NCI-H1436 treated with DMSO at 0.1 percent for 48 hours (cell line): ENCODE measurements around the gene SIPA1L2.

Source experiments
- DNase-seq: peaks from one replicate; lab custom pipeline; 2025; lab: John Stamatoyannopoulos, UW

Gene SIPA1L2

DNA sequence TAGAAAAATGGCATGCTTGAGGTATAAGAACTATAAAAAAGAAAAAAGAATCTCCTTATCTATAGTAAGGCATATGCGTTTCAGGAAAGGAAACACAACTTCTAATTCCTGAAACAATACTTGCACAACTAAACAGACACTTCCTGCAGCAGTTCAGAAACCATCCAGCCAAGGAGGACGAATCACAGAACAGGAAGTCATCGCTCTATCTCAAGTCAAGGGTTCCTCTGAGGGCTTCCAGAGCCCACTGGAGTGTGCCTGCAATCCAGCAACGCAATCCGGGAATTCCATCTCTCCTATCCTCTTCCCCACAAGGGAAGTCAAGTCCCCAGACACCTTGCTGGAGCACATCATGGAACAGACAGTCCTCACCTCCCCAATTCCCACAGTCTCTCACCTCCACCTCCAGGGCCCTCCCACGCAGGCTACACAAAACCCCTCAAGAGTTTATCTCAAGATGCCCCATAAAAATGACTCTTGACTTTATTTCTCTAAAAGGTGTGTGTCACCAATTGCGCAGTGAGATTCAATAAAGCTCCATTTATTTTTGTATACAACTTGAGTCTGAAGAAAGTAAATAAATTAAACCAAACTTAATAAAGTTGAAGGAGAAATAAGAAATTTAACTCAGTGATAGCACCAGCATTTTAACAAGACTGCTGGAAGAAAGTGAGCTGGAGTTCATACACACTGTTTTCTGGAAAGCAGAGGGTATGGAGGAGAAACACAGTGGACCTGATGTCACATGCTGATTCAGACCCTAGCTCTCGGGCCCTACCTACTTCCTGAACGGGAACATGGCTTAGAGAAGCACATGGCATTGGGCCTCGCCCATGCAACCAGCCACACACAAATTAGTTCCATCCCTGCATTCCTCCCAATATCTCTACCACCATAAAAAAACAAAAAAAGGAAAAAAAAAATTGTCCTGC, 39.9 kb downstream of the SIPA1L2 start:
- DNase-seq = no peak

DNA sequence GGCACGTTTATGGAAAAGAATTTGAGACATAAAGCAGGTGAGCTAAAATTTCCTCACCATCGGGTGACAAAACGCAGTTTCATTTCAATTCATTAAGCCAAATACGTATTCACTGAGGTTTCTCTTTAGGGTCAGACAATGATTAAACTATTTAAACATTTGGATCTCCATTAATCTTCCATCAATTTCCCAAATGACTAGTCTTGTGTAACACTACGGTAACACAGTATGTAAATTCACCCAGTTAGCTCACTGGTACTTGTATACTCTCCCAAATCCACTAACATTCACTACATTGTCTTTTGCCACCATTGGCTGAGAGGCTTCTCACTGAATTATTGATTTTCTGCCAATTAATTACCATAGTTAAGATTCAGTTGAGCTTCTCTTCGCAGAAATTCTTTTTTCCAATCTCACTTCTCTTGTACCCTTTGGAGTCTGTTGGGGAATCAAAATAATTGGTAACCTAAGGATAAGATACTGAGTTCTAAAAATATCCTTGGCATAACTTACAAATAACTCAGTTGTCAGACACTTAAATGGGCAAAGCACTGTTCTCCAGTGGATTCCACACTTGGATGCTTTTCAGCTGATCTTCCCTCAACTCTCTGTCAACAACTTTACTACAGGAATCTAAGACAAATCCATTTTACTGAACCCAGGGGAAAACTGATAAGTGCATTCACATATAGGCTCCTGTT, 40.7 kb downstream of the SIPA1L2 start:
- DNase-seq = no peak

DNA sequence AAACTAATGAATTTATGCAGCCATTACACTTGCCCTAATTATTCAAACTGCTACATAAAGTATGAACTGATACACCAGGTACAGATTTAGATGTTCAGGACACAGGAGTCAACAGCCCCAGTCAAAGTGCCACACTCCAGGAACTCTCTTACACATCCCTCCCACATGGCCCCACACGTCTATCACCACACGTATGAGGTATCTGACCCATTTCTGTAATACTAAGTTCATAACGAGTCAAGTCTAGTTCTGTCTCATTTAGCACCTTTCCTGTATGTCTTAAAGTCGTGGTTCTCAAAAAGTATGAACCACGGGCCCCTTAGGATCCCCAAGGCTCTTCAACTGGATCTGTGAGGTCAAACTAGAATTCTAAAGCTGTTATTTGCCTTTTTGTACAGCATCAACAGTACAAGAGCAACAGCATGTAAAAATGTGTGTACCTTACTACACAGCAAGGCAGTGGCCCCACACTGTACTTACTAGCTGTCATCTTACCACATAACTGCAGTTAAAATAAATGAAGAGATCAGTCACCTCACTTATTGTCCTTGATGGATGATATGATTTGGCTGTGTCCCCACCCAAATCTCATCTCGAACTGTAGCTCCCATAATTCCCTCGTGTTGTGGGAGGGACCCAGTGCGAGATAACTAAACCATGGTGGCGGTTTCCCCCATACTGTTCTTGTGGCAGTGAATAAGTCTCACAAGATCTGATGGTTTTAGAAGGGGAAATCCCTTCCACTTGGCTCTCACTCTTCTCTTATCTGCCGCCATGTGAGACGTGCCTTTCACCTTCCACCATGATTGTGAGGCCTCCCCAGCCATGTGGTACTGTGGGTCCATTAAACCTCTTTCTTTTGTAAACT, 42.6 kb downstream of the SIPA1L2 start:
- DNase-seq = no peak

DNA sequence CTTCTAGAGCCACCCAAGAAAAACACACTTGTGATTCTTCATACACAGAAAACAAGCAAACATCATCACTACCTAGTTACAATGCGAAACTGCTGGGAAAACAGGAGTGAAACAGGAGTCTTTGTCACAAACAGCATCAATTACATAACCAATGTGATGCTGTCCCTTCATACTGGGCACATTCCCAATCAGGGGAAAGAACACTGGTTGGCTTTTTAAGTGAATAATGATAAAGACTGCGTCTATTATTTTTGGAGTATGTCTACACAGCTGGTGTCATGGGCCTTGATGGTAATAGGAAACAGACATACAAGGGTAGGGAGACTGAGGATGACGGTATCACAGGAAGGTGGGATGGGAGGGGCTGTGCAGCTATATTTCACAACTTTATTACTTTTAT, 43.3 kb downstream of the SIPA1L2 start:
- DNase-seq = peak; percentile 68

DNA sequence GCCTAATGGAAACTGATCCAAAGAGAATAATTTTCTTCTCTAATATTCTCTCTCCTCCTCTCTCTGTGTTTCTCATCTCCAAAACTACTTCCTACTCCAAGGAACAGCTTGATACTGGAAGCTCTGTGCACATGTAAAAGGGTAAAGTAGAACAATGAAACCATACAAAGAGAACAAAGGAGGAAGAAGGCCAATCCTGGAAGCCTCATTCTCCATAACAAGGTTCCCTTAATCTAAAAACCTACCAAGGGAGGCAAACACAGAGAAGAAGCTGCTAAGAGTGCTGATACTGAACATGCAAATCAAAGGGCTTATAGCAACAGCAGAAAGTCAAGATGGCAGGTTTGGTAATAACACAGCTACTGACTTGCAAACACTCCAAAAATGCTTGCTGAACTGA, 44.4 kb downstream of the SIPA1L2 start:
- DNase-seq = no peak

DNA sequence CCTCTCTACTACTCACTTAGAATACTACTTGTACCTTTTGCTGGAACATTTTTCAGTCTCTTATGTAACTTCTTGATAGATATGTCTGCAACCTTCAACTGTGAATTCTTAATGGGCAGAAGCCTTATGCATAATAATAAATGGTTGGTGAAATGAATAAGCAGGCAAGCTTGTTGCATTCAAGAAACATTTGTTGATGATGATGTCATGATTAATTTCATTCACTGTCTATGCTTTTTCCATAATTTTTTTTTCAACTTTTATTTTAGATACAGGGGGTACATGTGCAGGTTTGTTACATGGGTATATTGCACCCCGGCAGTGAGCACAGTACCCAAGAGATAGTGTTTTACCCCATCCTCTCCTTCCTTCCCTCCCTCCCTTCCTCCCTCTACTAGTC, 48.0 kb downstream of the SIPA1L2 start:
- no peak for DNase-seq
